HCT116 (cell line): ENCODE measurements around the gene SLC12A7. TPM values are rescaled to one million over a fixed set of nuclear protein-coding genes. Genes with fewer than 3 reads are reported as not detected.

ENCODE experiments used
- ATAC-seq: fragments of 200-7000 bp; cut with Tn5 transposase; 2 replicates; pipeline ENCODE4 v1.9.1; 2020; ENCODE audit warnings: mild to moderate bottlenecking, moderate library complexity
- BruUV-seq: library from RNA; stranded (reverse); fragments of 400-500 nt; replicated peaks from 2 replicates; lab custom pipeline; 2021; lab: Mats Ljungman, UMichigan
- CTCF ChIA-PET: fragments of 300-600 bp; sonication (Branson Sonifier 250); formaldehyde crosslinking; loops from one replicate; lab custom pipeline; 2021; ENCODE audit warnings: antibody characterized with exemption; lab: Charles Lee
- POLR2A ChIA-PET: fragments of 300-600, 350-600 bp; sonication (Branson Sonifier 250); formaldehyde crosslinking; loops from one replicate; lab custom pipeline; 2021; ENCODE audit warnings: antibody characterized with exemption; lab: Charles Lee
- RAD21 ChIA-PET, 2 experiments: fragments of 300-600 bp; sonication (Branson Sonifier 250); formaldehyde crosslinking; loops; one replicate each; lab custom pipeline; 2023; ENCODE audit warnings: low total read pairs in 2 of 2; ENCODE audit not compliant: uncharacterized antibody in 2 of 2, unreplicated experiment in 2 of 2, low non-redundant PET in 1 of 2; lab: Charles Lee
- DNase-seq: peaks from one replicate; pipeline ENCODE4 v3.0.0-alpha.2; 2010; ENCODE audit warnings: low read depth, low spot score
- H2AFZ ChIP-seq: fragments of 200-600 bp; shearing (Covaris generic), sonication (generic); 2 replicates; pipeline ENCODE4 v1.6.1; 2017; ENCODE audit warnings: low read depth, mixed run types, mixed read lengths, antibody characterized with exemption, low read length; ENCODE audit not compliant: poor library complexity, severe bottlenecking
- H3K27ac ChIP-seq: 2 replicates; pipeline ENCODE4 v1.5.1; 2012; ENCODE audit warnings: low read depth, low read length
- H3K27me3 ChIP-seq: fragments of 200-600 bp; sonication (generic); 2 replicates; pipeline ENCODE4 v1.6.1; 2016; ENCODE audit warnings: mixed run types, low read length, mixed read lengths; ENCODE audit not compliant: insufficient read depth
- H3K36me3 ChIP-seq, 2 experiments: fragments of 200-500 bp in 1 of 2; fragments of 200-600 bp in 1 of 2; sonication (Bioruptor generic) in 1 of 2; sonication (generic) in 1 of 2; 2 replicates each; pipeline versions ENCODE4 v1.5.1 to v1.6.1; 2014 to 2016; ENCODE audit warnings: low read length in 2 of 2, inconsistent platforms in 1 of 2, mixed read lengths in 1 of 2, mixed run types in 1 of 2; ENCODE audit not compliant: insufficient read depth in 2 of 2, control insufficient read depth in 1 of 2
- H3K4me1 ChIP-seq, 2 experiments: fragments of 200-600 bp in 1 of 2; sonication (generic) in 1 of 2; 2 replicates each; pipeline versions ENCODE4 v1.5.1 to v1.6.1; 2012 to 2017; ENCODE audit warnings: low read length in 2 of 2, inconsistent platforms in 1 of 2, mild to moderate bottlenecking in 1 of 2, mixed read lengths in 1 of 2, mixed run types in 1 of 2, moderate library complexity in 1 of 2; ENCODE audit not compliant: insufficient read depth in 2 of 2, control insufficient read depth in 1 of 2
- H3K4me2 ChIP-seq: fragments of 200-600 bp; sonication (generic); 2 replicates; pipeline ENCODE4 v1.6.1; 2017; ENCODE audit warnings: mixed run types, low read length, mixed read lengths
- H3K4me3 ChIP-seq, 2 experiments: fragments of 200-600 bp in 1 of 2; sonication (generic) in 1 of 2; replicated peaks in 1 of 2; 2 replicates each; pipeline ENCODE4 v1.5.1; 2011 to 2016; ENCODE audit warnings: low read length in 2 of 2, control low read depth in 1 of 2, low read depth in 1 of 2, mild to moderate bottlenecking in 1 of 2, mixed read lengths in 1 of 2, mixed run types in 1 of 2
- H3K79me2 ChIP-seq: fragments of 200-600 bp; sonication (generic); 2 replicates; pipeline ENCODE4 v1.6.1; 2017; ENCODE audit warnings: mild to moderate bottlenecking, mixed run types, low read length, moderate library complexity, mixed read lengths; ENCODE audit not compliant: insufficient read depth
- H3K9ac ChIP-seq: fragments of 200-600 bp; sonication (generic); 2 replicates; pipeline ENCODE4 v1.6.1; 2016; ENCODE audit warnings: low read length, mixed read lengths
- H3K9me2 ChIP-seq: fragments of 200-600 bp; sonication (generic), shearing (Covaris generic); 2 replicates; pipeline ENCODE4 v1.6.1; 2017; ENCODE audit warnings: mixed run types, mild to moderate bottlenecking, moderate library complexity; ENCODE audit not compliant: insufficient read depth
- H3K9me3 ChIP-seq, 2 experiments: fragments of 200-500 bp in 1 of 2; fragments of 200-600 bp in 1 of 2; sonication (Bioruptor generic) in 1 of 2; sonication (generic) in 1 of 2; 2 replicates each; pipeline ENCODE4 v1.6.1; 2014 to 2017; ENCODE audit warnings: low read length in 2 of 2, mixed read lengths in 2 of 2, inconsistent platforms in 1 of 2, low read depth in 1 of 2, mild to moderate bottlenecking in 1 of 2, mixed run types in 1 of 2, moderate library complexity in 1 of 2; ENCODE audit not compliant: control insufficient read depth in 1 of 2, insufficient read depth in 1 of 2
- H4K20me1 ChIP-seq: fragments of 200-600 bp; sonication (generic), shearing (Covaris generic); 2 replicates; pipeline ENCODE4 v1.6.1; 2017; ENCODE audit warnings: mixed run types, mild to moderate bottlenecking, moderate library complexity; ENCODE audit not compliant: insufficient read depth
- CEBPB ChIP-seq: IDR thresholded peaks from 2 replicates; pipeline ENCODE4 v1.6.1; 2012; ENCODE audit warnings: low read depth
- CTCF ChIP-seq, 3 experiments: fragments of 200-600 bp in 1 of 3; sonication (generic) in 1 of 3; IDR thresholded peaks in 2 of 3; conservative IDR thresholded peaks in 1 of 3; 2 replicates each; pipeline ENCODE4 v1.5.1; 2012 to 2017; ENCODE audit warnings: low read depth in 2 of 3, low read length in 2 of 3, antibody characterized with exemption in 1 of 3, borderline replicate concordance in 1 of 3, control low read depth in 1 of 3, mild to moderate bottlenecking in 1 of 3, mixed read lengths in 1 of 3, mixed run types in 1 of 3, moderate library complexity in 1 of 3; ENCODE audit not compliant: insufficient read depth in 1 of 3
- EZH2phosphoT487 ChIP-seq: fragments of 200-600 bp; IDR thresholded peaks from 2 replicates; pipeline ENCODE4 v1.6.1; 2018; ENCODE audit warnings: antibody characterized with exemption, borderline replicate concordance
- FOSL1 ChIP-seq: IDR thresholded peaks from 2 replicates; pipeline ENCODE4 v1.6.1; 2012; ENCODE audit warnings: low read depth
- JUND ChIP-seq: IDR thresholded peaks from 2 replicates; pipeline ENCODE4 v1.6.1; 2012
- POLR2A ChIP-seq: IDR thresholded peaks from 2 replicates; pipeline ENCODE4 v1.7.0; 2011; ENCODE audit warnings: borderline replicate concordance; ENCODE audit not compliant: insufficient read depth, insufficient read length; ENCODE audit errors: extremely low read depth
- POLR2AphosphoS5 ChIP-seq: IDR thresholded peaks from 2 replicates; pipeline ENCODE4 v1.6.1; 2011; ENCODE audit warnings: mild to moderate bottlenecking, low read depth, low read length, moderate library complexity
- RAD21 ChIP-seq: IDR thresholded peaks from 2 replicates; pipeline ENCODE4 v1.6.1; 2012; ENCODE audit warnings: low read depth, mild to moderate bottlenecking
- SIN3A ChIP-seq: IDR thresholded peaks from 2 replicates; pipeline ENCODE4 v1.6.1; 2012; ENCODE audit warnings: low read depth
- SP1 ChIP-seq: IDR thresholded peaks from 2 replicates; pipeline ENCODE4 v1.6.1; 2012; ENCODE audit warnings: low read depth
- YY1 ChIP-seq: IDR thresholded peaks from 2 replicates; pipeline ENCODE4 v1.6.1; 2011; ENCODE audit warnings: low read length, low read depth, moderate library complexity, mild to moderate bottlenecking; ENCODE audit not compliant: insufficient replicate concordance; ENCODE audit errors: extremely low read depth
- ZNF274 ChIP-seq: fragments of 200-500 bp; sonication (Bioruptor generic); IDR thresholded peaks from 2 replicates; pipeline ENCODE4 v1.6.1; 2014; ENCODE audit warnings: mild to moderate bottlenecking, low read depth, low read length, inconsistent platforms
- intact Hi-C: fragments of 100-400 bp; cut with micrococcal nuclease; formaldehyde crosslinking; loops from 2 replicates; pipeline ENCODE4 v1.10.0; 2022
- total RNA-seq: library from RNA; stranded (reverse); gene quantifications from one replicate; pipeline ENCODE4 v1.2.1, GENCODE V29; 2021; ENCODE audit not compliant: unreplicated experiment
- TF ChIP-seq, protein P1 (sequence below): IDR thresholded peaks from 2 replicates; pipeline ENCODE4 v1.6.1; 2012

The SLC12A7 gene
- total RNA-seq, 1 experiment from 2014 or later: 29.6 TPM

DNA sequence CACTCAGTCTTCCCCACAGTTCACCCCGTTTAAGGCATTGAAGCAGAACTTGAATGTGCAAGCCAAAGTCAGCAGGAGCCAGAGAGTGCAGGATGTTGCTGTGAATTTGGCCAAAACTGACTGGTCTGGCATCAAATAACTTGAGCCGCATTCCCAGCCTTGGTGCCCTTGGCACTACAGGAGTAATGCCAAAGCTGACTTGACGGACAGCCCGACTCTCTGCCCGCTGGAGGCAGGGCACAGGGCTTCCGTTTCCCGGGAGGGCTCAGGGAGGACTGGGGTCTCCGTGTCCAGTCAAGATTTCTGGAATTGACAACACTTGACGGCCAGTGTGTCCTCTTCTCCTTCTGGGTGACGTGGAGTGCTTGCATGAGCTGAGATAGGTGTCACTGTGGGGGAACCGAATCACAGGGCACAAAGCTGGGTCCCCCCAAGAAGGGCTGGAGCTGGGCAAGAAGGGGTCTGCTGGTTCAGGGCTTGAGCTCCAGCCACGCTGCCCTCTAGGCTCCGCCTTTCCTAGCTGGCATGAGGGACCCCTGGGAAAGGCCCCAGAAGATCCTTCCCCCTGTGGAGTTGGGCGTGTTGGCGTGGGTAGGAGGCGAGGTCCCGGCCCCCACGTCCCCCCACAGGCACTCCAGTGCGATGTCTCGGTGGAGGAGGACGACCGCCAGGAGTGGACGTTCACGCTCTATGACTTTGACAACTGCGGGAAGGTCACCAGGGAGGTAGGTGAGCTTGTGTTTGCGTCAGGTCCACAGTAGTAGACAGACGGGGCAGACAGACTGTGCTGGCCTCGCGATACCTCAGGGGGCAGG is 78.0 kb downstream of the SLC12A7 start (continued):
- TF ChIP-seq CTCF (IDR thresholded peaks at IDR 0.05 in 2 of 3, conservative IDR thresholded peaks at IDR 0.05 in 1 of 3; ENCODE audit: borderline replicate concordance in 1 of 3, insufficient read depth in 1 of 3, low read depth in 2 of 3, low read length in 2 of 3) (no peak), POLR2A (no peak), CEBPB (no peak), ZNF274 (no peak), SIN3A (no peak), FOSL1 (no peak), POLR2AphosphoS5 (no peak), EZH2phosphoT487 (no peak), YY1 (no peak), RAD21 (no peak), SP1 (no peak)
- TF ChIP-seq, protein P1, sequence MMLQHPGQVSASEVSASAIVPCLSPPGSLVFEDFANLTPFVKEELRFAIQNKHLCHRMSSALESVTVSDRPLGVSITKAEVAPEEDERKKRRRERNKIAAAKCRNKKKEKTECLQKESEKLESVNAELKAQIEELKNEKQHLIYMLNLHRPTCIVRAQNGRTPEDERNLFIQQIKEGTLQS: no peak

DNA sequence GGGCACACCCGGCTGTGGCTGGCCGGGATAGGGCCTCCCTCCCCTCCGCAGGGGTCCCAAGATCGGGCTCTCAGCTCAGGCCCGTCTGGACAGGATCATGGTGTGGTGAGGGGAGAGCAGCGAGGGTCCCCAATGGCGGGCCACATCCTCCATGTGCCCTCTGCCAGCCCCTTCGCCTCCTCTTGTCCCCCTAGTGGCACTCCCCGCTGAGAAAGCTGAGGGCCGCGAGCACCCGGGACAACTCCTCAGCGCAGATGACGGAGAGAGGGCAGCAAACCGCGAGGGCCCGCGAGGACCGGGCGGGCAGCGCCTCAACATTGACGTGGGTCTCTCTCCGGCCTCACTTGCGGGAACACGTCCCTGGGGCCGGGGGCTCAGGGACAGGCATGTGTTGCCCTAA is 78.7 kb downstream of the SLC12A7 start:
- CTCF ChIA-PET: no interaction called here

More for the DNA sequence above, 78.7 kb downstream of the SLC12A7 start:
- POLR2A ChIA-PET: no interaction called here
- no peak for TF ChIP-seq POLR2AphosphoS5
- TF ChIP-seq SP1: no peak
- TF ChIP-seq RAD21: no peak
- TF ChIP-seq, protein P1: no peak
- no peak for TF ChIP-seq YY1
- TF ChIP-seq ZNF274: no peak
- TF ChIP-seq FOSL1: no peak
- TF ChIP-seq JUND: no peak
- H3K9me3 ChIP-seq: no peaks in the 10 kb centered on the region
- H2AFZ ChIP-seq: no peak overlapping the region
- H3K79me2 ChIP-seq: no peaks in the 10 kb centered on the region
- BruUV-seq: no TSS peak
- H3K4me2 ChIP-seq: no peak overlapping the region
- RAD21 ChIA-PET: no interaction called here
- no peaks in the 10 kb centered on the region for H3K36me3 ChIP-seq
- no peak overlapping the region for H3K9ac ChIP-seq
- H3K27me3 ChIP-seq: no peaks in the 10 kb centered on the region
- intact Hi-C loops: no loop called here
- H3K4me3 ChIP-seq: no peak overlapping the region
- H3K9me2 ChIP-seq: no peaks in the 10 kb centered on the region
- ATAC-seq (no peak), DNase-seq (no peak)
- H3K4me1 ChIP-seq: no peaks in the 10 kb centered on the region
- H4K20me1 ChIP-seq: no peaks in the 10 kb centered on the region
- H3K27ac ChIP-seq: no peak overlapping the region
